IMR-90 (cell line): ENCODE data around the gene SLC12A8. TPM values are rescaled to one million over a fixed set of nuclear protein-coding genes. Genes with fewer than 3 reads are reported as not detected.

Experiments
- ATAC-seq: fragments of 200-7000 bp; cut with Tn5 transposase; 2 replicates; pipeline ENCODE4 v1.9.1; 2020; ENCODE audit warnings: low read depth, mild to moderate bottlenecking, moderate library complexity
- BruUV-seq: library from RNA; stranded (reverse); fragments of 400-500 nt; replicated peaks from 2 replicates; lab custom pipeline; 2021; lab: Mats Ljungman, UMichigan
- CTCF ChIA-PET: fragments of 300-600 bp; formaldehyde crosslinking; extraction: SDS; loops from one replicate; lab custom pipeline; 2021; ENCODE audit warnings: antibody characterized with exemption; lab: Yijun Ruan, JAX
- POLR2A ChIA-PET: fragments of 300-600 bp; sonication (Branson Sonifier 250); formaldehyde crosslinking; loops from one replicate; lab custom pipeline; 2022; ENCODE audit warnings: antibody characterized with exemption; ENCODE audit not compliant: unreplicated experiment; lab: Charles Lee
- DNase-seq: peaks from one replicate; pipeline ENCODE4 v3.0.0; 2013
- H2AFZ ChIP-seq: replicated peaks from 2 replicates; pipeline ENCODE3; 2013; ENCODE audit warnings: low read length, mild to moderate bottlenecking; ENCODE audit not compliant: poor library complexity
- H2AK5ac ChIP-seq: 2 replicates; pipeline ENCODE4 v1.6.1; 2013; ENCODE audit warnings: low read depth, low read length, inconsistent platforms
- H2AK9ac ChIP-seq: replicated peaks from 2 replicates; pipeline ENCODE3; 2013; ENCODE audit warnings: mild to moderate bottlenecking, low read depth, low read length, moderate library complexity; ENCODE audit not compliant: poor library complexity
- H2BK120ac ChIP-seq: 2 replicates; pipeline ENCODE4 v1.6.1; 2013; ENCODE audit warnings: low read depth, low read length, inconsistent platforms
- H2BK15ac ChIP-seq: 3 replicates; pipeline ENCODE4 v1.6.1; 2013; ENCODE audit warnings: low read depth, low read length, inconsistent platforms
- H2BK20ac ChIP-seq: 2 replicates; pipeline ENCODE4 v1.6.1; 2013; ENCODE audit warnings: low read depth, mild to moderate bottlenecking, inconsistent platforms, low read length, moderate library complexity
- H2BK5ac ChIP-seq: 2 replicates; pipeline ENCODE4 v1.6.1; 2013; ENCODE audit warnings: mild to moderate bottlenecking, low read depth, low read length, inconsistent platforms; ENCODE audit not compliant: poor library complexity, severe bottlenecking
- H3K14ac ChIP-seq: replicated peaks from 2 replicates; pipeline ENCODE4 v1.6.1; 2013; ENCODE audit warnings: low read depth, low read length, inconsistent platforms
- H3K18ac ChIP-seq: 2 replicates; pipeline ENCODE4 v1.6.1; 2013; ENCODE audit warnings: low read depth, low read length, control low read depth
- H3K23ac ChIP-seq: 2 replicates; pipeline ENCODE4 v1.6.1; 2013; ENCODE audit warnings: low read depth, low read length, inconsistent platforms
- H3K27ac ChIP-seq: 2 replicates; pipeline ENCODE4 v1.5.1; 2013; ENCODE audit warnings: mild to moderate bottlenecking, control low read depth, low read length; ENCODE audit not compliant: insufficient read depth
- H3K27me3 ChIP-seq: 2 replicates; pipeline ENCODE4 v1.6.1; 2013; ENCODE audit warnings: low read length; ENCODE audit not compliant: control insufficient read depth, insufficient read depth
- H3K36me3 ChIP-seq: 2 replicates; pipeline ENCODE4 v1.6.1; 2013; ENCODE audit warnings: low read length, mixed read lengths; ENCODE audit not compliant: control insufficient read depth, insufficient read depth
- H3K4ac ChIP-seq: 2 replicates; pipeline ENCODE4 v1.6.1; 2013; ENCODE audit warnings: low read depth, low read length, inconsistent platforms
- H3K4me1 ChIP-seq: 2 replicates; pipeline ENCODE4 v1.6.1; 2013; ENCODE audit warnings: low read length, mixed read lengths; ENCODE audit not compliant: control insufficient read depth, insufficient read depth
- H3K4me2 ChIP-seq: 2 replicates; pipeline ENCODE4 v1.6.1; 2013; ENCODE audit warnings: low read depth, mild to moderate bottlenecking, control low read depth, low read length, moderate library complexity
- H3K4me3 ChIP-seq: 2 replicates; pipeline ENCODE4 v1.5.1; 2013; ENCODE audit warnings: low read depth, mild to moderate bottlenecking, control low read depth, low read length, moderate library complexity; ENCODE audit not compliant: insufficient read depth
- H3K56ac ChIP-seq: 2 replicates; pipeline ENCODE4 v1.6.1; 2013; ENCODE audit warnings: low read length, inconsistent platforms; ENCODE audit not compliant: insufficient read depth; ENCODE audit errors: extremely low read depth
- H3K79me1 ChIP-seq, 2 experiments: 2 replicates each; pipeline ENCODE4 v1.6.1; 2013; ENCODE audit warnings: low read length in 2 of 2, inconsistent platforms in 1 of 2, low read depth in 1 of 2
- H3K9ac ChIP-seq: 2 replicates; pipeline ENCODE4 v1.6.1; 2013; ENCODE audit warnings: low read depth, low read length, control low read depth
- H3K9me1 ChIP-seq: 2 replicates; pipeline ENCODE4 v1.6.1; 2013; ENCODE audit warnings: low read length, inconsistent platforms; ENCODE audit not compliant: insufficient read depth
- H3K9me3 ChIP-seq: 2 replicates; pipeline ENCODE4 v1.6.1; 2013; ENCODE audit warnings: low read length; ENCODE audit not compliant: control insufficient read depth, insufficient read depth
- H4K20me1 ChIP-seq: 2 replicates; pipeline ENCODE4 v1.6.1; 2013; ENCODE audit warnings: low read length, inconsistent platforms; ENCODE audit not compliant: insufficient read depth
- H4K5ac ChIP-seq: 2 replicates; pipeline ENCODE4 v1.6.1; 2013; ENCODE audit warnings: mild to moderate bottlenecking, low read depth, low read length, control low read depth
- H4K8ac ChIP-seq, 2 experiments: 2 replicates each; pipeline ENCODE4 v1.6.1; 2013; ENCODE audit warnings: low read depth in 2 of 2, low read length in 2 of 2, control low read depth in 1 of 2, inconsistent platforms in 1 of 2
- H4K91ac ChIP-seq: 2 replicates; pipeline ENCODE4 v1.6.1; 2013; ENCODE audit warnings: low read depth, low read length, inconsistent platforms; ENCODE audit not compliant: insufficient read depth
- MAZ ChIP-seq: IDR thresholded peaks from 2 replicates; pipeline ENCODE4 v1.6.1; 2012; ENCODE audit warnings: low read depth, mild to moderate bottlenecking, low read length, improper control_type of control experiment, moderate library complexity, borderline replicate concordance
- MXI1 ChIP-seq: IDR thresholded peaks from 2 replicates; pipeline ENCODE4 v1.6.1; 2012; ENCODE audit warnings: low read depth, mild to moderate bottlenecking, low read length, moderate library complexity, borderline replicate concordance
- NFE2L2 ChIP-seq: fragments of 150-350 bp; IDR thresholded peaks from 2 replicates; pipeline ENCODE4 v1.6.1; 2016; ENCODE audit warnings: low read depth, mild to moderate bottlenecking, low read length
- POLR2A ChIP-seq: IDR thresholded peaks from 2 replicates; pipeline ENCODE4 v1.6.1; 2012; ENCODE audit warnings: mild to moderate bottlenecking, low read depth, low read length
- RAD21 ChIP-seq: IDR thresholded peaks from 2 replicates; pipeline ENCODE4 v1.6.1; 2012; ENCODE audit warnings: low read length, improper control_type of control experiment
- RCOR1 ChIP-seq: IDR thresholded peaks from 2 replicates; pipeline ENCODE4 v1.6.1; 2012; ENCODE audit warnings: mild to moderate bottlenecking, low read length, improper control_type of control experiment; ENCODE audit not compliant: insufficient replicate concordance
- WGBS, 2 experiments: methylation state at CpG; one replicate each; pipeline versions ENCODE4 v1.1.5 to v1.1.7; 2013; ENCODE audit warnings: missing lambda C conversion rate in 2 of 2; ENCODE audit not compliant: insufficient read length in 1 of 2; ENCODE audit errors: extremely low coverage in 2 of 2; 5-methylcytosine and 5-hydroxymethylcytosine counted together
- dilution Hi-C: fragments of 300-500 bp; cut with HindIII; formaldehyde crosslinking; loops from one replicate; pipeline ENCODE4 v1.14.3; 2018; ENCODE audit warnings: low sequenced_read_pairs; ENCODE audit not compliant: unreplicated experiment
- in situ Hi-C: fragments of 300-500 bp; cut with MboI; formaldehyde crosslinking; loops from 3 replicates; pipeline ENCODE4 v1.14.3; 2019; ENCODE audit warnings: low sequenced_read_pairs, inconsistent platforms, mixed read lengths
- intact Hi-C: fragments of 100-400 bp; cut with micrococcal nuclease; formaldehyde crosslinking; loops from 2 replicates; pipeline ENCODE4 v1.10.0; 2022
- polyA plus RNA-seq, 3 experiments: library from polyadenylated mRNA; depleted of rRNA; stranded (reverse); fragments of >200 nt; gene quantifications; 2 replicates each; pipeline ENCODE4 v1.2.3, GENCODE V29; 2012; ENCODE audit warnings: low replicate concordance in 1 of 3
- total RNA-seq: library from RNA; depleted of rRNA; stranded (reverse); fragments of >200 nt; gene quantifications from 2 replicates; pipeline ENCODE4 v1.2.3, GENCODE V29; 2012

SLC12A8 gene
- total and polyA plus RNA-seq, 2 of the 4 experiments (the other 2 are of a cell fraction): 2.2 to 4.3 TPM

DNA sequence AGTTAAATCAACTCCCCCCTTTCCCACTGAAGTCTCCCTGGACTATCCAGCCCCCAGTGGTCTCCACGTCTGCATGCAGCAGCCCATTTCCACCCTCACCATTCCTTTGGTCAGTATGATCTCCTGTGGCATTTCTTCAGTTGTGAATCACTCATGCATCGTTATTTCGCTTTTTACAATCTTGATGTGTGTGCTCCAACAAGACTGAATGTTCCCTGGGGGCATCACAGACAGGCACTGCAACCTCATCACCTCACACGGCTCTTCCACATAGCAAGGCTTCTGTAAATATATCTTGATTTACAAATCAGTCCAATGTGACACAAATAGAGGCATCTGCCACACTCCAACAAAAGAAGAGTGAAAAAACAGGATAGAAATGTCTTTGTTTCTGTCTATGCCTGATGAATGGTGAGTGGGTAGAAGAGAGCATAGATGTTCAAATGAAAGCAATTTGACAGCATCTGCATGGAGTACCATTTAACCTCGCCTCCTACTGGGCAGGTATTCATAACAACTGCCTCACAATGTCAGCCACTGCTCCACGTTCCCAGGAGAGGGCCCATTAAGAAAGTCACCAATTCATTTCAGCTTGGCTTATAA is 162.0 kb downstream of the SLC12A8 start:
- BruUV-seq: no TSS peak
- Histone ChIP-seq H3K4me1 (peaks cover 27% of the 10 kb centered on the region), H3K79me1 (peaks cover 46 to 87% of the 10 kb centered on the region in 2 experiments), H3K23ac (no peak overlapping the region), H3K27me3 (no peaks in the 10 kb centered on the region), H4K5ac (no peak overlapping the region), H4K91ac (no peak overlapping the region), H3K9me3 (no peaks in the 10 kb centered on the region), H2BK20ac (no peak overlapping the region), H3K9ac (no peak overlapping the region), H2AK9ac (no peak overlapping the region), H3K4me3 (no peak overlapping the region), H2BK5ac (no peak overlapping the region), H3K27ac (no peak overlapping the region), H2AK5ac (peak overlapping the region; percentile 35; the same call in 1 of the 2 replicates), H2BK15ac (no peak overlapping the region; the same call in 2 of the 3 replicates), H2BK120ac (no peak overlapping the region), H3K14ac (peak overlapping the region; percentile 68; the same call in 1 of the 2 replicates), H2AFZ (no peak overlapping the region), H3K36me3 (peaks cover 36% of the 10 kb centered on the region), H3K4ac (no peak overlapping the region), H3K56ac (no peak overlapping the region), H3K18ac (no peak overlapping the region), H4K8ac (no peak overlapping the region), H3K9me1 (peaks cover 44% of the 10 kb centered on the region), H3K4me2 (no peak overlapping the region), H4K20me1 (peaks cover 80% of the 10 kb centered on the region)
- POLR2A ChIA-PET: no interaction called here
- in situ Hi-C loops (no loop called here), dilution Hi-C loops (no loop called here), intact Hi-C loops (loop anchor here (5.0 kb wide), 3 partner anchors 77 to 537 kb away; no protein-coding TSS in a partner anchor)
- ATAC-seq: no peak
- TF ChIP-seq MXI1 (no peak), RCOR1 (no peak), MAZ (no peak), RAD21 (no peak), POLR2A (no peak), NFE2L2 (no peak)
- WGBS, 2 experiments: no CpG with 5 or more reads among the region's 6 CpGs
- CTCF ChIA-PET: no interaction called here
- no peak for DNase-seq
